ENCODE results near the gene HOGA1. TPM values are rescaled to one million over a fixed set of nuclear protein-coding genes. Genes with fewer than 3 reads are reported as not detected.

HOGA1 gene
- total and polyA plus RNA-seq, 2 of the 13 experiments (the other 11 are each of a cell fraction or from before 2014, with no cell fraction given), result 7.6 to 19.5 TPM

GRCh38 chr10:97643441-97643985 lies 59.3 kb downstream of the HOGA1 start (continued):
- TF ChIP-seq TEF (CRISPR knock-in tag; IDR thresholded peaks at IDR 0.05) (no peak), TEAD3 (CRISPR knock-in tag; optimal IDR thresholded peaks at IDR 0.05; ENCODE audit: borderline replicate concordance) (no peak), RARG (CRISPR knock-in tag; IDR thresholded peaks at IDR 0.05; ENCODE audit: low read depth) (no peak), ZNF775 (CRISPR knock-in tag; IDR thresholded peaks at IDR 0.05; ENCODE audit: borderline replicate concordance) (no peak)

GRCh38 chr10:97644936-97645335 lies 60.7 kb downstream of the HOGA1 start:
- DNase-seq (ENCODE audit: low spot score) (no peak), FAIRE-seq (no peak), ATAC-seq (no peak)
- no peaks in the 10 kb centered on the region for H3K27me3 ChIP-seq (ENCODE audit: control insufficient read depth in 1 of 2, insufficient read depth in 2 of 2, low read length in 2 of 2)
- in situ Hi-C loops (cut with HindIII; ENCODE audit: extremely low pct_ligation_motif_present, low pct_unique_long_range_greater_than_20kb) (no loop called here), intact Hi-C loops (cut with micrococcal nuclease; ENCODE audit: unreplicated experiment) (no loop called here)
- CTCF ChIA-PET (ENCODE audit: low intra/inter-chr PET ratio, low total read pairs), result no interaction called here
- no peaks in the 10 kb centered on the region for H4K20me1 ChIP-seq (ENCODE audit: insufficient read depth, low read length)
- H3K79me2 ChIP-seq (ENCODE audit: insufficient read depth, low read length), result peaks cover 7% of the 10 kb centered on the region
- WGBS (ENCODE audit: low lambda C conversion rate), result 97% methylated on average over 4 of the region's 4 CpGs
- POLR2A ChIA-PET, result no interaction called here
- no peak overlapping the region for H2AFZ ChIP-seq (ENCODE audit: low read length)
- H3K4me2 ChIP-seq (ENCODE audit: low read depth, low read length), result no peak overlapping the region
- peaks cover 35% of the 10 kb centered on the region for H3K4me1 ChIP-seq (ENCODE audit: insufficient read depth, low read length)
- H3K9me3 ChIP-seq (ENCODE audit: low read length), result no peaks in the 10 kb centered on the region
- H3K4me3 ChIP-seq (replicated peaks in 1 of 3; ENCODE audit: insufficient read depth in 1 of 3, low read depth in 2 of 3, low read length in 3 of 3), result no peak overlapping the region
- no peak overlapping the region for H3K27ac ChIP-seq (ENCODE audit: extremely low read length, insufficient read depth, low read length)
- TF ChIP-seq ARHGAP35 (CRISPR knock-in tag; IDR thresholded peaks at IDR 0.05; ENCODE audit: borderline replicate concordance) (no peak), FOXP1 (IDR thresholded peaks at IDR 0.05) (no peak), FOXP1 (CRISPR knock-in tag; IDR thresholded peaks at IDR 0.05) (no peak), NCOA5 (CRISPR knock-in tag; IDR thresholded peaks at IDR 0.05) (no peak), KMT2B (CRISPR knock-in tag; IDR thresholded peaks at IDR 0.05) (no peak), ZBTB3 (CRISPR knock-in tag; IDR thresholded peaks at IDR 0.05; ENCODE audit: borderline replicate concordance, low read depth) (no peak), ZNF121 (CRISPR knock-in tag; IDR thresholded peaks at IDR 0.05) (no peak), AKAP8 (CRISPR knock-in tag; IDR thresholded peaks at IDR 0.05) (no peak), MAZ (IDR thresholded peaks at IDR 0.05; ENCODE audit: borderline replicate concordance, low read depth, low read length) (no peak), MAZ (CRISPR knock-in tag; IDR thresholded peaks at IDR 0.05; ENCODE audit: low read depth) (no peak), FOXA3 (CRISPR knock-in tag; IDR thresholded peaks at IDR 0.05) (no peak), DNMT3B (CRISPR knock-in tag; conservative IDR thresholded peaks at IDR 0.05) (no peak), HOXA3 (CRISPR knock-in tag; IDR thresholded peaks at IDR 0.05) (no peak), AKNA (CRISPR knock-in tag; IDR thresholded peaks at IDR 0.05; ENCODE audit: borderline replicate concordance) (no peak), ZNF780A (CRISPR knock-in tag; IDR thresholded peaks at IDR 0.05) (no peak), ZSCAN30 (CRISPR knock-in tag; IDR thresholded peaks at IDR 0.05) (no peak), ELF4 (CRISPR knock-in tag; IDR thresholded peaks at IDR 0.05; ENCODE audit: borderline replicate concordance) (no peak), CEBPG (CRISPR knock-in tag; IDR thresholded peaks at IDR 0.05) (no peak)
- H3K9ac ChIP-seq (ENCODE audit: insufficient read depth, low read depth, low read length), result no peak overlapping the region
- no TSS peak for BruUV-seq (replicated peaks)
- H3K36me3 ChIP-seq (replicated peaks in 1 of 2; ENCODE audit: control insufficient read depth in 1 of 2, insufficient read depth in 2 of 2, low read length in 2 of 2), result peaks cover 4 to 15% of the 10 kb centered on the region in 2 experiments; a peak in 3 of 5 replicates

Measured in HepG2 (cell line).